ENCODE results near the gene IGFL4. TPM values are rescaled to one million over a fixed set of nuclear protein-coding genes. Genes with fewer than 3 reads are reported as not detected.

The IGFL4 gene
- total RNA-seq, 4 donors from 2014 or later = not detected

- Histone ChIP-seq H3K27me3 (peaks cover 6% of the 10 kb centered on the region), H3K27ac (no peak overlapping the region), H3K36me3 (no peaks in the 10 kb centered on the region), H3K4me1 (no peaks in the 10 kb centered on the region), H3K4me3 (no peak overlapping the region), H3K9me3 (no peaks in the 10 kb centered on the region)
- intact Hi-C loops (cut with DNase I; ENCODE audit: low total_unique reads) = loop anchor here (5.0 kb wide), 1 partner anchor 39 kb away; no protein-coding TSS in a partner anchor
- TF ChIP-seq CTCF (IDR thresholded peaks at IDR 0.05) (no peak), EP300 (IDR thresholded peaks at IDR 0.05; ENCODE audit: low read depth) (no peak), POLR2A (IDR thresholded peaks at IDR 0.05) (no peak), POLR2AphosphoS5 (IDR thresholded peaks at IDR 0.05) (no peak)
- in situ Hi-C loops (cut with MboI; ENCODE audit: low pct_ligation_motif_present in 1 of 4, low pct_unique_long_range_greater_than_20kb in 1 of 4, low sequenced_read_pairs in 3 of 4) = no loop called here
- DNase-seq = no peak
- 89% methylated on average over 11 of the region's 11 CpGs; no CpG with 5 or more reads in 1 of the 2 donors for WGBS, 2 donors (ENCODE audit: low coverage in 1 of 2)
Observed at GRCh38 chr19:46033401-46033800, 7.4 kb downstream of the IGFL4 start.

DNA sequence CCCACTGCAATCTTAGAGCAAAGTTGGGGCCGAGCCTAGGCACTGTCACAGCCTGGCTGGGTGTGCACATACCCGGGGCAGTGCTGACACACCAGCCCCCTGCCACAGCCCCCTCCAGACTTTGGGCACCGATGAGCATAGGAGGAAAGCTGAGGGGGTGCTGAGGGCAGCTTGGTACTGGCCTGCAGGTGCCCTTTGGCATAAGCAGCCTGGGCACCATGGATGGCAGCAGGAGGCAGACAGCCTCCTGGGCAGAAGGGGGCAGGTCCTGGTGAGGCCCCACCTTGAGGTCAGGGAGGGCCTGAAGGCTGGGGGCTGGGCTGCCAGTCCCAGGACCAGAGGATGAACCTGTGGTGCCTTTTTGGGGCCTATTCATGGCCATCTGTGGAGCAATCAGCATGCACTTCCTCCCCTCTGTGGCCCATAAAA lies 8.2 kb downstream of the IGFL4 start:
- DNase-seq = no peak
- 91% methylated on average over 3 of the region's 3 CpGs; no CpG with 5 or more reads in 1 of the 2 donors for WGBS, 2 donors (ENCODE audit: low coverage in 1 of 2)
- Histone ChIP-seq H3K4me3 (no peak overlapping the region), H3K36me3 (no peaks in the 10 kb centered on the region), H3K4me1 (no peaks in the 10 kb centered on the region), H3K9me3 (no peaks in the 10 kb centered on the region), H3K27ac (no peak overlapping the region), H3K27me3 (peaks cover 6% of the 10 kb centered on the region)
- intact Hi-C loops (cut with DNase I; ENCODE audit: low total_unique reads) (loop anchor here (5.0 kb wide), 1 partner anchor 40 kb away; no protein-coding TSS in a partner anchor), in situ Hi-C loops (cut with MboI; ENCODE audit: low pct_ligation_motif_present in 1 of 4, low pct_unique_long_range_greater_than_20kb in 1 of 4, low sequenced_read_pairs in 3 of 4) (no loop called here)
- no peak for TF ChIP-seq POLR2A (IDR thresholded peaks at IDR 0.05)
- TF ChIP-seq EP300 (IDR thresholded peaks at IDR 0.05; ENCODE audit: low read depth) = no peak
- no peak for TF ChIP-seq CTCF (IDR thresholded peaks at IDR 0.05)
- no peak for TF ChIP-seq POLR2AphosphoS5 (IDR thresholded peaks at IDR 0.05)

DNA sequence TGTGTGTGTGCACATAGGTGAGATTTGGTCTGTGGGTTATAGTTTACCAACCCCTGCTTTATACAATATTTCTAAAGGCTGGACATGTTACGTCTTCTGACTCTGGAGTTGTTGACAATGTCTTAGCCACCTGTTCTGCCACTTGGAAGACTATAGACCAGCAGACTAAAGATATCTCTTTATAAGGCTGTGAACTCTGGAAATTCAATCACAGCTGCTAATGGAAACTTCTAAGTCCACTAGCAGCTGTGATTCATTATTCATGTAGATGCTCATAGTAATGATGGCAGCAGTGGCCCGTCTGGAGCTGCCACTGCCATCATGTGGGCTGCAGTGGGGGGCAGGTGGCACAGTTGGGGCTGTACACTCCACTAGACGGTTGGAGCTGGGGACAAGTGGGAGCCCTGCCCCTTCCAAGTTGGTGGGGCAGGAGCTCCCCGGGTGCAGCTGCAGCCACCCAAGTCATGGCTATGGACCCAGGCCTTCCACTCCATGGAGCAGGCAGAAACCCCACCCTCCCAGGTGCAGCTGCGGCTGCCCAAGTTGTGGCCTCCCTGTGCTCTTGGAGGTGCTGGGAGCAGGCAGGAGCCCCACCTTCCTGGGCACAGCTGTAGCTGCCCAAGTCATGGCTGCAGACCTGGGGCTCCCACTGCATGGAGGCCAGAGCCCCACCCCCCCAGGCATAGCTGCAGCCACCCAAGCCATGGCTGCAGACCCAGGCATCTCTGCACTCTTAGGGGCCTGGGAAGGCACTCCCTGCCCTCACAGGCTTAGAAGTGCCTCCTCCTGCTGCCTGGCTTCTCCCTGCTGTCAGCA lies 8.8 kb downstream of the IGFL4 start:
- intact Hi-C loops (cut with DNase I; ENCODE audit: low total_unique reads) = loop anchor here (5.0 kb wide), 1 partner anchor 40 kb away; no protein-coding TSS in a partner anchor
- no peak for TF ChIP-seq POLR2A (IDR thresholded peaks at IDR 0.05)
- TF ChIP-seq CTCF (IDR thresholded peaks at IDR 0.05) = no peak
- no peak for TF ChIP-seq POLR2AphosphoS5 (IDR thresholded peaks at IDR 0.05)
- TF ChIP-seq EP300 (IDR thresholded peaks at IDR 0.05; ENCODE audit: low read depth) = no peak
- Histone ChIP-seq H3K36me3 (no peaks in the 10 kb centered on the region), H3K4me1 (no peaks in the 10 kb centered on the region), H3K4me3 (no peak overlapping the region), H3K27ac (no peak overlapping the region), H3K9me3 (no peaks in the 10 kb centered on the region), H3K27me3 (peaks cover 9% of the 10 kb centered on the region)
- in situ Hi-C loops (cut with MboI; ENCODE audit: low pct_ligation_motif_present in 1 of 4, low pct_unique_long_range_greater_than_20kb in 1 of 4, low sequenced_read_pairs in 3 of 4) = no loop called here
- WGBS, 2 donors (ENCODE audit: low coverage in 1 of 2) = 79 to 83% methylated on average over 1 to 5 of the region's 5 CpGs
- DNase-seq = no peak

- TF ChIP-seq POLR2AphosphoS5 (IDR thresholded peaks at IDR 0.05) = no peak
- TF ChIP-seq POLR2A (IDR thresholded peaks at IDR 0.05) = no peak
- no peak for TF ChIP-seq CTCF (IDR thresholded peaks at IDR 0.05)
- TF ChIP-seq EP300 (IDR thresholded peaks at IDR 0.05; ENCODE audit: low read depth) = no peak
- intact Hi-C loops (cut with DNase I; ENCODE audit: low total_unique reads) (loop anchor here (5.0 kb wide), 1 partner anchor 41 kb away; no protein-coding TSS in a partner anchor), in situ Hi-C loops (cut with MboI; ENCODE audit: low pct_ligation_motif_present in 1 of 4, low pct_unique_long_range_greater_than_20kb in 1 of 4, low sequenced_read_pairs in 3 of 4) (no loop called here)
- DNase-seq = no peak
- WGBS, 2 donors (ENCODE audit: low coverage in 1 of 2) = 62 to 65% methylated on average over 7 to 12 of the region's 12 CpGs
- Histone ChIP-seq H3K4me3 (no peak overlapping the region), H3K4me1 (no peaks in the 10 kb centered on the region), H3K27ac (no peak overlapping the region), H3K9me3 (no peaks in the 10 kb centered on the region), H3K36me3 (no peaks in the 10 kb centered on the region), H3K27me3 (peaks cover 18% of the 10 kb centered on the region)
Observed at GRCh38 chr19:46030812-46031550, 9.8 kb downstream of the IGFL4 start.

Data from transverse colon (tissue), 4 donors.